ENCODE results near the gene DDX28. TPM values are rescaled to one million over a fixed set of nuclear protein-coding genes. Genes with fewer than 3 reads are reported as not detected.
"Not testable (repeated sequence)": the region's sequence is repeated elsewhere in the genome, so short reads cannot be mapped to it uniquely, and the experiment has no call there.

The DDX28 gene
- total RNA-seq, 4 donors from 2014 or later: 6.4 to 13.5 (median 6.8) TPM

- no peak for TF ChIP-seq CTCF (IDR thresholded peaks at IDR 0.05)
- DNase-seq (ENCODE audit: low spot score): no peak
These were observed 27.6 kb downstream of the DDX28 start for GRCh38 chr16:67995423-67995822.

GRCh38 chr16:67994040-67994408 is 29.0 kb downstream of the DDX28 start:
- not testable (repeated sequence) for ATAC-seq (ENCODE audit: low FRiP score); DNase-seq (ENCODE audit: low spot score)

More at GRCh38 chr16:67995423-67995822, 27.6 kb downstream of the DDX28 start:
- no peak for ATAC-seq (ENCODE audit: low FRiP score)

- ATAC-seq (ENCODE audit: low FRiP score): peak; percentile 89
- peak; percentile 57 for DNase-seq (ENCODE audit: low spot score)
- TF ChIP-seq CTCF (IDR thresholded peaks at IDR 0.05): peak in 2 of 3 donors; percentile 88 to 98
These were observed 29.6 kb downstream of the DDX28 start for GRCh38 chr16:67993207-67994039.

- peak; percentile 14 for ATAC-seq (ENCODE audit: low FRiP score)
- DNase-seq (ENCODE audit: low spot score): no peak
- TF ChIP-seq CTCF (IDR thresholded peaks at IDR 0.05): no peak
These were observed 30.3 kb downstream of the DDX28 start for GRCh38 chr16:67992661-67993206.

- DNase-seq (ENCODE audit: low spot score): no peak
- no peak for ATAC-seq (ENCODE audit: low FRiP score)
- TF ChIP-seq CTCF (IDR thresholded peaks at IDR 0.05): no peak
These were observed 33.0 kb downstream of the DDX28 start for GRCh38 chr16:67990018-67990386.

- DNase-seq (ENCODE audit: low spot score): no peak
These were observed 33.6 kb downstream of the DDX28 start for GRCh38 chr16:67989322-67990017.

More at GRCh38 chr16:67989322-67990017, 33.6 kb downstream of the DDX28 start:
- TF ChIP-seq CTCF (IDR thresholded peaks at IDR 0.05): no peak
- no peak for ATAC-seq (ENCODE audit: low FRiP score)

All from omental fat pad (tissue), 4 donors.